HG02885 (cell line): ENCODE data around the gene IL36A.

Experiments used
- ATAC-seq: cut with Tn5 transposase; IDR thresholded peaks from one replicate; pipeline ENCODE4 v1.9.1; 2021; ENCODE audit warnings: mild to moderate bottlenecking; ENCODE audit not compliant: unreplicated experiment, poor library complexity

Gene IL36A

DNA sequence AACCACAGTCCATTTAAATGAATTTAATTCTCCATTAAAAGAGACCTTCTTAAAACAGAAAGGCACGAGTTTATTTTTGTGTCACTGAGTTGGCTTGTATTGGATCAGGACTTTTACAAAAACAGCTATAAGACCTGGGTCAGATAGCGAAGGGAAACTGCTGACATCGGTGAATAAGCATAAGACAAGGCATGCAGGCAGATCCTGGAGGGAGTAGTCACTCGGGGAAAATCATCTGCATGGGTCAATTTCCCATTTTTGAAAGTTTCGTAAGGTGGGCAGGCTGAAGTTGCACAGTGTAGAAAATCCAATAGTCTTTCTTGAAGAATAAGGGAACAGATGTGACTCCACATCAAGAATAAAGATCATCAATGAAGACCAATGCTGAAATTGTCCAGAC is 34.5 kb downstream of the IL36A start:
- ATAC-seq: no peak

DNA sequence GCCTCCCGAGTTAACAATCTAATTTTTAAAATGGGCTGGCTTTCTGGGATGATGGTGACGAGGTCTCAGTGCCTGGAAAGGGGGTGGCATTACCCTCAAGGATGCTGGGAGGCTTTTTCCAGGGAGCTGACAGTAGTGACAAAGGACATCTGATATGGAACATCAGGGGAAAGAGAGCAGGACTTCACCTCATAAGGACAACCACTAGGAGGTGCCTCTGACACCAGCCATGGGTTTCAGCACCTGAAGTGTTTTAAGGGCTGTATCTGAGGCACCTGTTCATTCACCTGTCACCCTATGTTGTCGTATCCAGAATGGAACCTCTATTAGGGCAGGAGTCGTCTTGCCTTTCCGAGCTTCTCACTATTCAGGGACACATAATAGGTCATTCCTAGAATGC is 36.6 kb downstream of the IL36A start:
- ATAC-seq: no peak

DNA sequence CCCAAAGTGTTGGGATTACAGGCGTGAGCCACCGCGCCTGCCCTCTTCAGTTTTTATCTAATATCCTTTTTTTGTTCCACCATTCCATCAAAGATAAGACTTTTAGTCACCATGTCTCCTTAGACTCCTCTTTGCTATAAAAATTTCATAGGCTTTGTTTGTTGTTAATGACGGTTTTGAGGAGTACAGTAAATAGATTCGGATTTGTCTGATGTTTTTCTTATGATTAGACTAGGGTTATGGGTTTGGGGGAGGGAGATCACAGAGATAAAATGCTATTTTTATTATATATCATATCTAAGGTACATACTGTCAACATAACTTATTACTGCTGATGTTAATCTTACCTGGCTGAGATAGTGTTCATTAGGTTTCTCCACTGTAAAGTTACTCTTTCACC is 41.2 kb downstream of the IL36A start:
- ATAC-seq: no peak

DNA sequence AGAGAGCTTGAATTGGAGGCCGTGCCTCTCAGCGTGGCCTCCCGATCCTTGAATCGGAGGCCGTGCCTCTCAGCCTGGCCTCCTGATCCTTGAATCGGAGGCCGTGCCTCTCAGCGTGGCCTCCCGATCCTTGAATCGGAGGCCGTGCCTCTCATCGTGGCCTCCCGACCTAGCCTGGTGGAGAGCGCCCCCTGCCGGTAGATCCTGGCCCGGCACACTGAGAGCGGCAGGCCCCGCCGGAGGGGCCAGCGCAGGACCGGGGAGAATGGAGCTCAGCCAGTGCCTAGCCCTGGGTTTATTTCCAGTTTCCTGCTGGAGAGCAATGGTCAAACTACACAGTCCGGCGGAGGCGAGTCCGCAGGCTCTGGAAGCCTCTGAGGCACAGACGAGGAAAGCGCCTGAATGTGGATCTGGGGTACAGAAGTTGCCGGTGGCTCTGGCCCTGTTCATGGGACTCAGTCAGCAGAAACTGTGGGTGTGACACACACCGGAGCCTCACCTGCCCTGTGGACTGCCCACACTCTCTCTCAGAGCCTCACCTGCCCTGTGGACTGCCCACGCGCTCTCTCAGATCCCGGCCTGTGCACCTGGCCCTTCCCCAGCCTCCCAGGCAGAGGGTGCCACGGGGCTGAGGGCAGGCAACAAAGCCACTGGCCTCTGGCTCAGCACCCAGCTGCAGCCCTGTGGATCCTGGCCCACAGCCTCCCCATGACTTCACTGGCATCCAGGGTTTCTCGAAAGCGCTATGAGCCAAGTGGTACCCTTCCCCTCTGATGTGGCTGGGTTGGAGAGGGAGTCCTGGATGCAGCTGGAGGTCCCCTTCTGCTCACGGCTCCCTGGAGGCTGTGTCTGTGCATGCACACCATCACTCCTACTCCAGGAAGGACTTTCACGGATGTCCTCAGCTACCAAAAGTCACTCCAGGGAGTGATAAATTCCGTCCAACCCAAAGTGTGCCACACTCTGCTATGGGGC is 45.9 kb downstream of the IL36A start:
- ATAC-seq: no peak

DNA sequence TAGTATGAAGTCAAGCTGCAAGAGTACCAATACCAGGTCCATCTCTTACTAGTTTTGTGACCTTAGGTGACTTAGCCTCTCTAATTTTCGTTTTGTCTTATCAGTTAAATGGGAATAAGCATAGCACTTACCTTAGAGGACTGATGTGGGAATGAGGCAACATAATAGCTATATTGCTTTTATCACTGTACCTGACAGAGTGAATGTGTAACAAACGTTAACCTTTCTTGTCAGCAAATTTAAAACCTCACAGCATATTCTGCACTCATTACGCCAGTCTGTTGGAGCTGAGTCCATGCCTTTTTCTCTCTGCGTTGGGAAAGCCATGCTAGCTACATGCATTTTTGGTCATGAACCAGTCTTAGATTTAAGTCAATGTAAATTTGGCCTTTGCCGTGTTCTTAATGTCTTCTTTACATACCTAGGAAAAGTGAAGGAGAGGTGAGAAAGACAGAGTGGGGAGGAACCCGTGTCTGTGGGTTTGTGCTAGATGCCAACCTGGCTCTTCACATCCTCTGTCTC is 47.2 kb downstream of the IL36A start, which contains the start of gene IL36B:
TSS of gene IL36B (minus strand) at position 472 of the 522 bp plus-strand sequence.
- ATAC-seq: no peak

DNA sequence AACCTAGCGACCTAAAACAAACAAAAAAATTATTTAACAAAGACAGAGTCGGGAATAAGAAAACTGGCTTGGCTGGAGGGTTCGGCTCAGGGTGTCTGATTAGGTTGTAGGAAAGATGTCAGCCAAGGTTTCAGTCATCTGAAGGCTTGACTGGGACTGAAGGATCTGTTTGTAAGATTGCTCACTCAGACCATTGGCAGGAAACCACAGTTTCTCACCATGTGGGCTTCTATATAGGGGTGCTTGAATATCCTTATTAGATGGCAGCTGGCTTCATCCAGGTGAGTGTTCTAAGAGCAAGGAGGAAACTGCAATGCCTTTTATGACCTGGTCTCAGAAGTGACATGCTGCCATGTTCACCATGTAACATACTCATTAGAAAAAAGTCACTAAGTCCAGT is 48.4 kb downstream of the IL36A start:
- ATAC-seq: no peak

DNA sequence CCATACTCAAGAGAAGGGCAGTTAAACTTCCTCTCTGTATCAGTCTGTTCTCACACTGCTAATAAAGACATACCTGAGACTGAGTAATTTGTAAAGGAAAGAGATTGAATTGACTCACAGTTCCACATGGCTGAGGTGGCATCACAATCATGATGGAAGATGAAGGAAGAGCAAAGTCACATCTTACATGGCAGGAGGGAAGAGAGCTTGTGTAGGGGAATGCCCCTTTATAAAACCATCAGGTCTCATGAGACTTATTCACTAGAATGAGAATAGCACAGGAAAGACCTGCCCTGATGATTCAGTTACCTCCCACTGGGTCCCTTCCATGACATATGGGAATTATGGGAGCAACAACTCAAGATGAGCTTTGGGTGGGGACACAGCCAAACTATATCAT is 48.8 kb downstream of the IL36A start:
- no peak for ATAC-seq

DNA sequence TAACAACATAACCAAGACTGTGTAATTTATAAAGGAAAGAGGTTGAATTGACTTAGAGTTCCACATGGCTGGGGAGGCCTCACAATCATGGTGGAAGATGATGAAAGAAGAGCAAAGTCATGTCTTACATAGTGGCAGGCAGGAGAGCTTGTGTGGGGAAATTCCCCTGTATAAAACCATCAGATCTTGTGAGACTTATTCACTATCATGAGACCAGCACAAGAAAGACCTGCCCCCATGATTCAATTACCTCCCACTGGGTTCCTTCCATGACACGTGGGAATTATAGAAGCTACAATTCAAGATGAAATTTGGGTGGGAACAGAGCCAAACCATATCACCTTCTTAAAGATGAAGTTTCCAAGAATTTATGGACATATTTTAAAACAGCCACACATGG is 51.3 kb downstream of the IL36A start:
- ATAC-seq: no peak

DNA sequence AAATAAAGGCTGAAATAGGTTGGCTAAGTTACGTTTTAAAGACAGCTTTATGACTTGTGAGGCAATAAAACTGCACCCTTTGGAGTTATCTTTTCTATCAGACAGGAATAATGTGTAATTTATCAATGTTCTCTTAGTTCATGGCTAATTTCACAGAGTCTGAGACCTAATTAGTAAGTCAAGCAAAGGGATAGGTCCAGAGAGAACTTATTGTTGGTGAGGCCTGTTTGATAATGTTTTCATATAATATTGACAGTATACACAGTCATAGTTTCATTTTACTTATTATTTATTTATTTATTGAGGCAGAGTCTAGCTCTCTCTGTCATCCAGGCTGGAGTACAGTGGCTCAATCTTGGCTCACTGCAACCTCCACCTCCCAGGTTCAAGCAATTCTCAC is 51.9 kb downstream of the IL36A start:
- ATAC-seq: no peak
